IPS-20b (cell line): ENCODE data around the gene ABCB6.
A peak's percentile ranks its signal among the peaks of the same experiment; 100 is the strongest.

Experiments used
- H3K27ac ChIP-seq: one replicate; pipeline ENCODE4 v1.5.1; 2013; ENCODE audit warnings: low read length
- H3K27me3 ChIP-seq: 2 replicates; pipeline ENCODE4 v1.6.1; 2013; ENCODE audit warnings: mild to moderate bottlenecking, low read length, inconsistent platforms; ENCODE audit not compliant: insufficient read depth
- H3K36me3 ChIP-seq: 2 replicates; pipeline ENCODE4 v1.6.1; 2013; ENCODE audit warnings: low read depth, mild to moderate bottlenecking, inconsistent platforms, low read length, moderate library complexity; ENCODE audit not compliant: insufficient read depth
- H3K4me1 ChIP-seq: 2 replicates; pipeline ENCODE4 v1.6.1; 2013; ENCODE audit warnings: mild to moderate bottlenecking, control low read depth, inconsistent platforms, low read length, moderate library complexity; ENCODE audit not compliant: insufficient read depth
- H3K4me3 ChIP-seq: 2 replicates; pipeline ENCODE4 v1.5.1; 2013; ENCODE audit warnings: mild to moderate bottlenecking, low read length, inconsistent platforms
- H3K9ac ChIP-seq: 2 replicates; pipeline ENCODE4 v1.6.1; 2013; ENCODE audit warnings: low read depth, mild to moderate bottlenecking, inconsistent platforms, low read length, moderate library complexity
- H3K9me3 ChIP-seq: 2 replicates; pipeline ENCODE4 v1.6.1; 2013; ENCODE audit warnings: mild to moderate bottlenecking, low read depth, low read length, inconsistent platforms; ENCODE audit not compliant: insufficient read depth

The ABCB6 gene

GRCh38 chr2:219169930-219170654, 48.7 kb downstream of the ABCB6 start, which contains the start of gene SLC23A3:
SLC23A3 (minus strand) TSS chr2:219170029; CDS start chr2:219169984, 45 bp downstream.
- Histone ChIP-seq H3K27me3 (no peaks in the 10 kb centered on the region), H3K9ac (no peak within 1 kb of the TSS), H3K36me3 (peaks cover 13% of the 10 kb centered on the region), H3K9me3 (no peaks in the 10 kb centered on the region), H3K4me3 (no peak within 1 kb of the TSS), H3K27ac (no peak within 1 kb of the TSS), H3K4me1 (no peaks in the 10 kb centered on the region)

GRCh38 chr2:219168932-219169331, 49.8 kb downstream of the ABCB6 start:
- H3K36me3 ChIP-seq: peaks cover 2% of the 10 kb centered on the region; the same call in 1 of the 2 replicates
- H3K27me3 ChIP-seq: no peaks in the 10 kb centered on the region
- H3K4me3 ChIP-seq: no peak overlapping the region
- H3K9me3 ChIP-seq: no peaks in the 10 kb centered on the region
- no peaks in the 10 kb centered on the region for H3K4me1 ChIP-seq
- no peak overlapping the region for H3K27ac ChIP-seq
- H3K9ac ChIP-seq: no peak overlapping the region

- no peaks in the 10 kb centered on the region for H3K9me3 ChIP-seq
- no peak overlapping the region for H3K4me3 ChIP-seq
- H3K27me3 ChIP-seq: no peaks in the 10 kb centered on the region
- H3K9ac ChIP-seq: no peak overlapping the region
- no peaks in the 10 kb centered on the region for H3K4me1 ChIP-seq
- H3K27ac ChIP-seq: no peak overlapping the region
- H3K36me3 ChIP-seq: no peaks in the 10 kb centered on the region
Measured at GRCh38 chr2:219168526-219168925, 50.2 kb downstream of the ABCB6 start.

GRCh38 chr2:219167997-219168396, 50.8 kb downstream of the ABCB6 start:
- Histone ChIP-seq H3K9ac (no peak overlapping the region), H3K27ac (no peak overlapping the region), H3K4me3 (no peak overlapping the region), H3K36me3 (no peaks in the 10 kb centered on the region), H3K9me3 (no peaks in the 10 kb centered on the region), H3K27me3 (peaks cover under 1% of the 10 kb centered on the region; the same call in 1 of the 2 replicates), H3K4me1 (no peaks in the 10 kb centered on the region)

- H3K27me3 ChIP-seq: peaks cover 13% of the 10 kb centered on the region
- no peak overlapping the region for H3K27ac ChIP-seq
- no peak overlapping the region for H3K9ac ChIP-seq
- peaks cover 2% of the 10 kb centered on the region; the same call in 1 of the 2 replicates for H3K4me1 ChIP-seq
- H3K9me3 ChIP-seq: no peaks in the 10 kb centered on the region
- no peaks in the 10 kb centered on the region for H3K36me3 ChIP-seq
- H3K4me3 ChIP-seq: no peak overlapping the region
Measured at GRCh38 chr2:219165058-219165911, 53.5 kb downstream of the ABCB6 start.

- Histone ChIP-seq H3K4me3 (no peak overlapping the region), H3K36me3 (peaks cover under 1% of the 10 kb centered on the region; the same call in 1 of the 2 replicates), H3K27me3 (peaks cover 13% of the 10 kb centered on the region), H3K9ac (no peak overlapping the region), H3K4me1 (peaks cover 2% of the 10 kb centered on the region; the same call in 1 of the 2 replicates), H3K9me3 (no peaks in the 10 kb centered on the region), H3K27ac (no peak overlapping the region)
Measured at GRCh38 chr2:219163156-219163555, 55.6 kb downstream of the ABCB6 start.

- Histone ChIP-seq H3K4me1 (peaks cover 2% of the 10 kb centered on the region; the same call in 1 of the 2 replicates), H3K27me3 (peaks cover 13% of the 10 kb centered on the region), H3K9me3 (no peaks in the 10 kb centered on the region), H3K9ac (peak overlapping the region; percentile 81; the same call in 1 of the 2 replicates), H3K36me3 (peaks cover 20% of the 10 kb centered on the region), H3K27ac (no peak overlapping the region), H3K4me3 (peak overlapping the region; percentile 68)
Measured at GRCh38 chr2:219161097-219161496, 57.7 kb downstream of the ABCB6 start.

- Histone ChIP-seq H3K4me1 (peaks cover 2% of the 10 kb centered on the region; the same call in 1 of the 2 replicates), H3K9ac (peak within 1 kb of the TSS; percentile 81; the same call in 1 of the 2 replicates), H3K27ac (no peak within 1 kb of the TSS), H3K36me3 (peaks cover 20% of the 10 kb centered on the region), H3K4me3 (peak within 1 kb of the TSS; percentile 68), H3K27me3 (peaks cover 13% of the 10 kb centered on the region), H3K9me3 (no peaks in the 10 kb centered on the region)
Measured at GRCh38 chr2:219160186-219161017, 58.4 kb downstream of the ABCB6 start, which contains the start of gene NHEJ1. NHEJ1 (minus strand) TSS chr2:219160815; CDS start chr2:219158362, 2,453 bp downstream.
